GM13976 (cell line): ENCODE results near the gene MTMR3.

ENCODE experiments used
- DNase-seq: peaks from one replicate; pipeline ENCODE4 v3.0.0; 2012; ENCODE audit warnings: low spot score
- in situ Hi-C: fragments of 300-500 bp; cut with MboI; formaldehyde crosslinking; loops from one replicate; pipeline ENCODE4 v1.12.0; 2022; ENCODE audit warnings: low sequenced_read_pairs, mixed read lengths, inconsistent platforms; ENCODE audit not compliant: unreplicated experiment
- TF ChIP-seq, protein P1 (sequence below): IDR thresholded peaks from 2 replicates; pipeline ENCODE4 v1.5.1; 2012; ENCODE audit warnings: borderline replicate concordance, mild to moderate bottlenecking; ENCODE audit not compliant: insufficient read depth; ENCODE audit errors: extremely low read depth, missing control alignments, control extremely low read depth

Gene MTMR3

DNA sequence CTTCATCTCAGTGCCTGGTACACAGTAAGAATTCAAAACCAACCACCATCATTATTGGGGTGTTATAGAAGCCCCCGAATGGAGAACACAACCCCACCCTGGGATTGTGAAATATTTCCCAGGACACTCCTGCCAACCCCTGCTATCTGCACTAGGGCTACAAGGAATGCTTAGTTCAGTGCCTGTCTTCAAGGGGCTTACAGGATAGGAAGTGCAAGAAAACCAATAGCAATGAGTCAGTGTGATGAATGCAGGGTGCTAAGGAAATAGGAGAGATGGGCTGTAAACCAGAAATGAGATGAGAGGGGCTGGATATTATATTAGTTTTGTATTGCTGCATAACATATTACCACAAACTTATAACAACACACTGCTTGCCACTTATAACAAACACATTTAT, 43.9 kb upstream of the MTMR3 start:
- in situ Hi-C loops, result no loop called here
- TF ChIP-seq, protein P1, sequence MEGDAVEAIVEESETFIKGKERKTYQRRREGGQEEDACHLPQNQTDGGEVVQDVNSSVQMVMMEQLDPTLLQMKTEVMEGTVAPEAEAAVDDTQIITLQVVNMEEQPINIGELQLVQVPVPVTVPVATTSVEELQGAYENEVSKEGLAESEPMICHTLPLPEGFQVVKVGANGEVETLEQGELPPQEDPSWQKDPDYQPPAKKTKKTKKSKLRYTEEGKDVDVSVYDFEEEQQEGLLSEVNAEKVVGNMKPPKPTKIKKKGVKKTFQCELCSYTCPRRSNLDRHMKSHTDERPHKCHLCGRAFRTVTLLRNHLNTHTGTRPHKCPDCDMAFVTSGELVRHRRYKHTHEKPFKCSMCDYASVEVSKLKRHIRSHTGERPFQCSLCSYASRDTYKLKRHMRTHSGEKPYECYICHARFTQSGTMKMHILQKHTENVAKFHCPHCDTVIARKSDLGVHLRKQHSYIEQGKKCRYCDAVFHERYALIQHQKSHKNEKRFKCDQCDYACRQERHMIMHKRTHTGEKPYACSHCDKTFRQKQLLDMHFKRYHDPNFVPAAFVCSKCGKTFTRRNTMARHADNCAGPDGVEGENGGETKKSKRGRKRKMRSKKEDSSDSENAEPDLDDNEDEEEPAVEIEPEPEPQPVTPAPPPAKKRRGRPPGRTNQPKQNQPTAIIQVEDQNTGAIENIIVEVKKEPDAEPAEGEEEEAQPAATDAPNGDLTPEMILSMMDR, result no peak
- no peak for DNase-seq

DNA sequence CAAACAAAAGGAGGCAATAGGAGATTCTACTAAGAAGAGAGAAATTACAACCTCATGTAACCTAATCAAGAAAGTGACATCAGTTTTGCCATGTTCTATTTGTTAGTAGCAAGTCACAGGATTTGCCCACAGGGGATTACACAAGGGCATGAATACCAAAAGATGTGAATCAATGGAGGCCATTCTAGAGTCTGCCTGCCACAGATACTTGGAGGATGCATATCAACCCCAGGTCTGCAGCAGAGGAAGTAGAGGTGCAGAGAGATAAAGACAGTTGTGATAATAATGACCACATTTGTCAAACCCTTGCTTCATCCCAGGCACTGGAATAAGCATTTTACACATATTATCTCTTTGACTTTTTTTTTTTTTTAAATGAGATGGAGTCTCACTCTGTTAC, 42.5 kb upstream of the MTMR3 start:
- DNase-seq, result no peak
- TF ChIP-seq, protein P1, result no peak
- in situ Hi-C loops, result no loop called here

DNA sequence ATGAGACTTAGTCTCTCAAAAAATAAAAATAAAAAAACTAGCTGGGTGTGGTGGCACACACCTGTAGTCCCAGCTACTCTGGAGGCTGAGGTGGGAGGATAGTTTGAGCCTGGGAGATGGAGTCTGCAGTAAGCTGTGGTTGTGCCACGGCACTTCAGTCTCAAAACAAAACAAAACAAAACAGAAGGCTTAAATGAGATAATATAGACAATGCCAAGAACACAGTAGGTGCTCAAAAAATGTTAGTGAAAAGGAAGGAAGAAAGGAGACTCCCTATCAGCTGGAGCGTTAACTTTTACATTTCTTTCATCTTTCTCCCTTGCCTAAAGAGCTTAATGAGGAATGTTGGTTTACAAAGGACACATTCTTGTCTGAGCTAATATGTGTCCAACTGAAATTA, 40.8 kb upstream of the MTMR3 start:
- in situ Hi-C loops, result no loop called here
- DNase-seq, result no peak
- TF ChIP-seq, protein P1, result no peak

DNA sequence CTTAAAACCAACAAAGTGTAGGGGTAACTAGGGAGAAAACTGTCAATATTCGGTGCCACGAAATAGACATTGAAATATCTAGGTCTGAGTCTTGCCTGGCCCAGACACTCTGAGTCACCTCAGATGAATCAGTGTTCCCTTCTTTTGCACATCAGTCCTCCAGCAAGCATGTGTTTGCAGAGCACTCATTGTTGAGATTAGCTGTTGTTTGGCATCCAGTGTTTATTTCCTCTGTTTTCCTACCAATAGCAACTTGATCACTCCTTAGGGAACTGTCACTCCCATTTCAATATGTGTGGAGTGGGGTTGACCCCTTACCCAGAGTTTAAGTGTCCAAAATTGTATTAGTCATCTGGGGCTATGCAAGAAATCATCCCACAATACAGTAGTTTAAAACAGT, 40.2 kb upstream of the MTMR3 start:
- in situ Hi-C loops, result no loop called here
- TF ChIP-seq, protein P1, result no peak
- DNase-seq, result no peak

DNA sequence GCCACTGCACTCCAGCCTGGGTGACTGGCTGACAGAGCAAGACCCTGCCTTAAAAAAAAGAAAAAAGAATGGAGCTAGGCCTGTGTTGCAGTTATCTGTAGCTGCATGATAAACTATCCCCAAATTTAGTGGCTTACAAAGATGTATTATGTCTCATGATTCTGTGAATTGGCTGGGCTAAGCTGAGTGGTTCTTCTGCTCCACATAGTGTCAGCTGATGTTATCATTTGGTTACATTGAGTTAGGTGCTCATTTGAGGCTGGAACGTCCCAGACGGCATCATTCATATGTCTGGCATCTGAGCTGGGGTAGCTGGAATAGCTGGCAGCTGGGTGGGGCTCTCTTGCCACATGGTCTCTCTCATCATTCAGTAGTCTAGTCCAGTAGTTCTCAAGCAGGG, 36.7 kb upstream of the MTMR3 start:
- no peak for DNase-seq
- TF ChIP-seq, protein P1, result no peak
- in situ Hi-C loops, result no loop called here

DNA sequence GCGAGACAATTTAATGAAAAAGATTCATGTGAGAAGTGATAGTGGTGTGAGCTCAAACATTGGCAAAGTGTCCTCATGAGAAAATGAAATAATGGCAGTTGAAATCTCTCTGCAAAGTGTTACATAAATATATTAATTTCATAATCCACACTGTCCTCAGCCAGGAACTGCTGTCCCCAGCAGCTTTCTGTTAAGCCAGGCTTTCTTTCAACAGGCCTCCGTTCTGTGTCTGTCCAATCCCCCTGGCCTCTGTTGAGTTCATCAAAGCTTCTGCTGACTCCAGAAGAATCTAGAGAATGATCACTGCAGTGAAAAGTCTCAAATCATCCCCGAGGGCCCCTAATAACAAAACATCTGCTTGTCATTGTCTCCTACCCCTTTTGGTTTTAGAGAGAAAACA, 34.9 kb upstream of the MTMR3 start:
- no peak for DNase-seq

More for the DNA sequence above, 34.9 kb upstream of the MTMR3 start:
- in situ Hi-C loops, result no loop called here
- TF ChIP-seq, protein P1, result no peak
